AG08396 (cell line): ENCODE measurements around the gene ATP6V0E2.
A peak's percentile ranks its signal among the peaks of the same experiment; 100 is the strongest.

Source experiments
- DNase-seq: peaks from one replicate; pipeline ENCODE4 v3.0.0; 2012; ENCODE audit warnings: low spot score, mixed read lengths

The ATP6V0E2 gene

GRCh38 chr7:149864023-149864422 is 9.7 kb upstream of the ATP6V0E2 start:
- DNase-seq, result no peak

DNA sequence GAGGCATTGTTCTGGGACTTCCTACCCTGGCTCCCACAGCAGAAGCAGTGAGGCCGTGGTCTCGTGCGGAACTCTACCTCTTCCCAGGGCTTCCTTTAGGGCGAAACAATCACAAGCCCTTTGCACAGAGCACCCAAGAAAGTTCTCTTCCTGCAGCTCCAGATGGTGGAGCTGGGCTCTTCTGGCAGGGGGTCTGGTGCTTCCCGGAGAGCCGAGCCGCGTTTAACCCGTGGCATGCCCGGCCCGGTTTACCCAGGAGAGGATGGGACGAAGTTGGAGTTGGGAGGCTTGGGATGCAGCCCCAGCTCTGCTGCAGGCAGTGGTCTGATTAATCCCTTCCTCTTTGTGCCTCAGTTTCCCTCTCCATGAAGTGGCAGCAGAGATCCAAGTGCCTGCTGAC is 9.0 kb upstream of the ATP6V0E2 start:
- DNase-seq, result no peak

- DNase-seq, result no peak
Observed at GRCh38 chr7:149865437-149865836, 8.3 kb upstream of the ATP6V0E2 start.

DNA sequence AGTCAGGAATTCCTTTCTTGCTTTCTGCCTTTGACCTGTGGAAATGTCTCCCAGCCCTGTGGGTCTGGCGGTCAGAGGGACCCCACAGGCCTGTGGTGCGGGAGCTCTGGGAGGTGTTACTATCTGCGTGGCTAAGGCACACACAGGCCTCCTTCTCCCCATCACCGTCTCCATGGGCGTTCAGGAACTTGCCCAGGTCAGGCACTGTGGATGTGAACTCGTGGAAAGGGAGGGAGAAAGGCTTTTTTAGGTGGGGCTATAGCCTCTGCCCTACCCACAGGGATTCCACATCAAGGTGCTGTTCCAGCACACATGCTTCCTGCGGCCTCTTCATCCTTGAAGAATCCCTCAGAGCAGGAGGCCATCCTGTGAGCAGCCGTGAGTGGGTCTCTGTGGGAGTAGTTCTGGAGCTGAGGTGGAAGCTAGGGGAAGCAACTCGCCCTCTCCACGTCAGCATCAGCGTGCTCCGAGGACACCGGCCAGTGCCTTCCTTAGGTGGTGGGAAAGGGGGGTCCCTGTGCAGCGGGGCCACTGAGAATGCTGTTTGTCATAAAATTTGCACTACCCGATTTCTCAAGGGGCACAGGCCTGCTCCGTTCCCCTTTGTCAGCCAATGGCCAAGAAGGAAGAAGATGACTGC is 7.5 kb upstream of the ATP6V0E2 start:
- DNase-seq, result no peak

DNA sequence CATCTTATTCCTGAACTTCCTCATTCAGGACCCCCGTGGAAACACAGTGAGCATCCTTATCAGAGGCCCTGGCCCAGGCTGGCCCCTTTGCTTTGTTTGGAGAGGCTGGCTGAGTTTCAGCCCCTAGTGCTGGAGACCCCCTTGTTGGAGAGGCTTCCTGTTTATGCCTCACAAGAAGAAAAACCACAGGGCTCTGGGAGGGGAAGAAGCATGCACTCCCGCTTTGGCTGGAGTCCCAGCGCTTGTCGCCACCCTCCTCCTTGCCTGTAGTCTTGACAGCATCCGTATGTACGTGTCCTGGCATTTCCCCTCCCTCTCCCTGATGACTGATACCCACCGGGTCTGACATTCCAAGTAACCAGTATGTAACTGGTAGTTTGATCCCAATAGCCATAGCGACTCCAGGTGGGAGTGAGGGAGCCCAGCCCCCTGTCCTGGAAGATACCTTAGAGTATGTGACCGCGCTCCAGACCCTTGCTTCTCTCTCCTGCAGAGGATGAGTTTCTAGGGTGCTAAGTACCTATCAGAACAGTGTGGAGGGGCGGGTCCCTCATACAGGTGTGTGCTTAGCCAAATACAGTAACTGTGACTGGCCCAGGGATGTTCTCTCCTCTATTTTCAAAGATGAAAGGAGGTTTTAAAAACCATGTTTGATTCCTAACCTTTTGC is 6.9 kb upstream of the ATP6V0E2 start:
- DNase-seq, result peak; percentile 56

- DNase-seq, result no peak
Observed at GRCh38 chr7:149867762-149868622, 5.8 kb upstream of the ATP6V0E2 start.

DNA sequence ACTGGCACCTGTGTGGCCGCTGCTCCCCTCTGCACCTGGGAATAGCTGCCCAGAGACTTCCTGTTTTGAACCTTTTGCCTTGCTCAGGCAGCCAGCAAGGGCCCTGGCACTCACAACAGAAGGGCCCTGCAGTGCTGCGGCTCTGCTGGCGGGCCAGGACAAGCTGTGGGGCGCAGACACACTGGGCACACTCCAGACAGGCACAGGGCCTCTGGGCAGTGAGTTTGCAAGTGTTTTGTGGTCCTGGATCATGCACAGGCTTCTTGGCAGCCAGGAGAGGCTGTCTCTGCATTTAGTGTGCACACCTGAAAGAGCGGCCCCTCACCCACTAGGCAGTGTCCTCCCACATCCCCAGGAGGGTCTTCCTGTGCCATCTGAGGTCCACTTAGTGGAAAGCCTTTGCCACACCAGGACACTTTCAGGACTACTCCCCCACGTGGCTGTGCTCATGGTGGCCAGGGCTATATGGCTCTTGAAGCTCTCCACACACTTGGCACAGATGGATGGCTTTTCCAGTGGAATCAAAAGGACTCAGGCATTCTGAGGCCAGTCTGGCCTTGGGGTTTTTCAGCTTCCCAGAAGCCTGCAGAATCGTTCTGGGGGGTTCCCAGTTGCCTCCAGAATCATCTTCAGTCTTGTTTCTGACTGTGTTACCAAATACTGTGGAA is 5.0 kb upstream of the ATP6V0E2 start:
- no peak for DNase-seq

DNA sequence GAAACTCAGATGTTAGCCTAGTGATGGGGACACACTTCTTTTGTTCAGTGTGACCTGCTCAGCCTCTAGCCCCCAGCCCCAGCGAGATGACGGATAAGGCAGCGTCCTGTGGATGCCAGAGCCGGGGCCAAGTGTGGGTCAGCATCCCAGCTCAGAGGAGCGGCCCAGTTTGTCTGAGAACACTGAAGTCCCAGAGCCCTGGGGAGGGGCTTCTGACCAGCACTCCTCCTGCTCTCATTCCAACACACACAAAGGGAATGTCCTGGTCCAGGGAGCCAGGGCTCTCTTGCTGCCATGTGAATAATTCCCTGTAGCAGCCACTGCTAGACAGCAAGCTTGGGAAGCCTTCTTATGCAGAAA is 4.5 kb upstream of the ATP6V0E2 start:
- no peak for DNase-seq

GRCh38 chr7:149869867-149870266 is 3.9 kb upstream of the ATP6V0E2 start:
- DNase-seq, result no peak

DNA sequence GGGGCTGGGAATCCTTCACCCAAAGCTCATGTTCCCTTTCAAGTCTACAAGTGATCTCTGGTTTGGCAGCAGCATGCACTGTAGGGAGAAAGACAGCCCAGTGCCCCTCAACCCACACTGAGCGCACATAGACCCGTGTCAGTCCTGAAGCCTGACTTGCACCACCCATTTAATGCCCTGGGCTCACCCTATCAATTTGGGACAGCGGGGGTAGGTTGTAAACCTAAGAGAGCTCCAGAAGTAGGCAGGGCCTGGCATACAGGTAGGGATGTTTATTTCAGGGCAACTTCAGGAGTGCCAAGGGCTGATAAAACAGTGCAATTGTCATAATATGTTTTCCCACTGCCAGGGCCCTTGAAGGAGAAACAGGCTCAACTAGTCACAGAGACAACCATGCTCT is 3.5 kb upstream of the ATP6V0E2 start:
- no peak for DNase-seq

DNA sequence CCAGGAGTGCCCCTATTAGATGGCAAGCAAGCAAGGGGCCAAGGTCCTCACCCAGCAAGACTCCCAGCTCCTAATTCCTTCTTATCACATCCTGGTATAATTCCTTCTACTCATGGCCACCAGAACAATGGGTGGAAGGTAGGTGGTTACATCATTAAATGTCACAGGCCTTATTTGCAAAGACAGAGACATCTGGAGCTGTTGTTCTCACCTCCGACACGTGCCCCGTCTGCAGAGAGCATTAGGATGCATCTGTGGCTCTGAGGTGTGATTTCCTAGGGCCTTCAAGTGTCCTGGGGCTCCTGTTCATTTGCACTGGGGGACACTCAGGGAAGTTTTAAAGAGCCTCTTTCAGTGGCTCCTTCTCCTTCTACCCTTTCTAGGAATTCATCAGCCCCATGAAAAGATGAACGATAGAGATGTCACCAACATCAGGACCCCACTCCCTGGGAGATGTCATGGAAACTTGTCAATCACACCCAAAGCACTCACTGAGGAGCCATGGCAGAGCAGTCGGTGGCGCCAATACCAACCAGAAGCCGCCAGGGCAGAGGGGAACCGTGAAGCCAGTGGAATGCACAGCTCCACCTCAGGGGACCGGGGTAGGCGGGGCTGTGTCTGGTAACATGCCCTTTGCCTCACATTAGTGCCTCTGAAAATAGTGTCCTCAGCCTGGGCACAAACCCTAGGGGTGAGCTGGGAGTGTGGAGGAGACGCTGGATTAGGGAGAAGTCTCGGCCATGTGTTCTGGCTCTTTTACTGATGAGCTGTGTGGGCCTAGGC is 2.9 kb upstream of the ATP6V0E2 start:
- no peak for DNase-seq

GRCh38 chr7:149871576-149871975 is 2.2 kb upstream of the ATP6V0E2 start:
- no peak for DNase-seq

- peak; percentile 94 for DNase-seq
Observed at GRCh38 chr7:149872419-149873073, 1.2 kb upstream of the ATP6V0E2 start.

DNA sequence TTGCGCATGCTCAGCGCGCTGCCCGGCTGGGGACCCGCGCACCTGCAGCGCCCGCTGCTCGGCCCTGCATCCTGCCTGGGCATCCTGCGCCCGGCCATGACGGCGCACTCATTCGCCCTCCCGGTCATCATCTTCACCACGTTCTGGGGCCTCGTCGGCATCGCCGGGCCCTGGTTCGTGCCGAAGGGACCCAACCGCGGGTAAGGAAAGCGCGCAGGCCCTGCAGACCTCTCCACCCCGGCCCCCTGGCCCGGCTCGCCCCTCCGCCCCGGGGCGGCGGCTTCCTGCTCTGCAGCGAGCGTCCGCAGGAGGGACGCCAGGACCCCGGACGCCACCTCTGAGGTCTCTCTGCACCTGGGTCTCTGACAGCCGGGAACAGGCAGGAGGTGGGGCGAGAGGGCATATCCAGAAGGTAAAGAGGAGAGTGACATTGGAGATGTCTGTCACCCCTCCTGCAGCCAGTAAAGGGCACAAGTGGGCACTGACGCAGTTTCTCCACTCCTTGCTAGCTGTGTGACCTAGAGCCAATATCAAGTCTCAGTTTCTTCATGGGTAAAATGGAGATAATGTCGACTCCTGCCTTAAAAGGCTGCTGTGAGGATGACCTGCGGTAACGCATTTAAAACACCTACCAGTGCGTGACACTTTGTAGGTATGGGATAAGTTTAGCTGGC is 338 bp downstream of the ATP6V0E2 start:
- no peak for DNase-seq

DNA sequence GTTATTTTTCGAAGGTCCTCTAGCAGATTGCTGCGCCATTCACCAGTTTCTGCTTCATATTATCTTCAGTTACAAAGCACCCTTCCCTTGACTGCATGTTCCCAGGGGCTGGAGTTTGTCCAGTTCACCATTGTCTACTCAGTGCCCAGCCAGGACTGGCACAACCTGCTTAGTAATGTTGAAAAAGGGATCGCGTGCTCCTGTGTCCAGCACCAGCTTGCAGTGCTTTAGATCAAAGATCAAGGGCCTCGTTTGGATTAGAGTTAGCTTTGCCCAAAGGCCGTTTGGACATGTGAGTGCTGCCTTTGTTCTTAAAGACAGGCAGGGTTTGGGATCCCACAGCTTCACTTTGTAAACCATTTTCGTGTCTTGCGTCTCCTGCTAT is 867 bp downstream of the ATP6V0E2 start:
- DNase-seq, result no peak

- DNase-seq, result no peak
Observed at GRCh38 chr7:149875396-149875795, 1.6 kb downstream of the ATP6V0E2 start.

GRCh38 chr7:149877890-149878522 is 4.2 kb downstream of the ATP6V0E2 start:
- no peak for DNase-seq

GRCh38 chr7:149878523-149878921 is 4.8 kb downstream of the ATP6V0E2 start:
- DNase-seq, result no peak

DNA sequence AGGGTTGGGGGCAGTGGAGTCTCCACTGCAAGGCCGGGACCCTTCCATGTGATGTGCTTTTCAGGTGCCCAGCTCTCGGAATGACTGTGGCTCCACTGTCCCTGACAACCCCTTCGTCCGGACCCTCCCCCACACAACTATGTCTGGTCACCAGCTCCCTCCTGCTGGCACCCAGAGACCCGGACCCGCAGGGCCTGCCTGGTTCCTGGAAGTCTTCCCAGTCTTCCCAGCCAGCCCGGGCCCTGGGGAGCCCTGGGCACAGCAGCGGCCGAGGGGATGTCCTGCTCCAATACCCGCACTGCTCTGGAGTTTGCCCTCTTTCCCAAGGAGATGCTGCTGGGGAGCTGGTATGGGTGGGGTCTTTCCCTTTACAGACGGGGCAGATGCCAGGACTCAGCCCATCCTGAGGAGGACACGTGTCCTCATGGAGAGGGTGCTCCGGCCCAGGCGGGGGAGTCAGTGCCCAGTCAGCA is 5.5 kb downstream of the ATP6V0E2 start:
- no peak for DNase-seq
